Measurements from ENCODE around the gene SLF2.

- TF ChIP-seq, protein P1, sequence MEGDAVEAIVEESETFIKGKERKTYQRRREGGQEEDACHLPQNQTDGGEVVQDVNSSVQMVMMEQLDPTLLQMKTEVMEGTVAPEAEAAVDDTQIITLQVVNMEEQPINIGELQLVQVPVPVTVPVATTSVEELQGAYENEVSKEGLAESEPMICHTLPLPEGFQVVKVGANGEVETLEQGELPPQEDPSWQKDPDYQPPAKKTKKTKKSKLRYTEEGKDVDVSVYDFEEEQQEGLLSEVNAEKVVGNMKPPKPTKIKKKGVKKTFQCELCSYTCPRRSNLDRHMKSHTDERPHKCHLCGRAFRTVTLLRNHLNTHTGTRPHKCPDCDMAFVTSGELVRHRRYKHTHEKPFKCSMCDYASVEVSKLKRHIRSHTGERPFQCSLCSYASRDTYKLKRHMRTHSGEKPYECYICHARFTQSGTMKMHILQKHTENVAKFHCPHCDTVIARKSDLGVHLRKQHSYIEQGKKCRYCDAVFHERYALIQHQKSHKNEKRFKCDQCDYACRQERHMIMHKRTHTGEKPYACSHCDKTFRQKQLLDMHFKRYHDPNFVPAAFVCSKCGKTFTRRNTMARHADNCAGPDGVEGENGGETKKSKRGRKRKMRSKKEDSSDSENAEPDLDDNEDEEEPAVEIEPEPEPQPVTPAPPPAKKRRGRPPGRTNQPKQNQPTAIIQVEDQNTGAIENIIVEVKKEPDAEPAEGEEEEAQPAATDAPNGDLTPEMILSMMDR (IDR thresholded peaks at IDR 0.05): no peak
- no peak for TF ChIP-seq POLR2A (IDR thresholded peaks at IDR 0.05)
Measured at GRCh38 chr10:100875484-100876166, 37.1 kb upstream of the SLF2 start.
